Aorta (tissue), 5 donors: ENCODE data around the gene MBP. TPM values are rescaled to one million over a fixed set of nuclear protein-coding genes. Genes with fewer than 3 reads are reported as not detected.

Experiments
- ATAC-seq: fragments of 200-7000 bp; cut with Tn5 transposase; one replicate; pipeline ENCODE4 v1.9.1; 2022; ENCODE audit warnings: moderate library complexity; ENCODE audit not compliant: low FRiP score
- DNase-seq, 2 donors: peaks; one replicate each; pipeline ENCODE4 v3.0.0-alpha.2; 2020
- H3K27ac ChIP-seq, 2 donors: one replicate each; pipeline ENCODE4 v1.5.1; 2013; ENCODE audit warnings: low read length in 2 of 2, mild to moderate bottlenecking in 2 of 2, moderate library complexity in 2 of 2, control low read depth in 1 of 2, inconsistent platforms in 1 of 2, low read depth in 1 of 2
- H3K27me3 ChIP-seq, 2 donors: one replicate each; pipeline ENCODE4 v1.6.1; 2013; ENCODE audit warnings: control low read depth in 1 of 2, low read length in 1 of 2, mild to moderate bottlenecking in 1 of 2, moderate library complexity in 1 of 2; ENCODE audit not compliant: insufficient read depth in 2 of 2, control insufficient read depth in 1 of 2
- H3K36me3 ChIP-seq, 2 donors: one replicate each; pipeline ENCODE4 v1.6.1; 2013; ENCODE audit warnings: control low read depth in 1 of 2, low read length in 1 of 2, mild to moderate bottlenecking in 1 of 2; ENCODE audit not compliant: insufficient read depth in 2 of 2, control insufficient read depth in 1 of 2
- H3K4me1 ChIP-seq, 2 donors: one replicate each; pipeline ENCODE4 v1.6.1; 2013; ENCODE audit warnings: low read length in 2 of 2, control low read depth in 1 of 2, mild to moderate bottlenecking in 1 of 2, moderate library complexity in 1 of 2; ENCODE audit not compliant: insufficient read depth in 2 of 2, control insufficient read depth in 1 of 2
- H3K4me3 ChIP-seq, 2 donors: one replicate each; pipeline ENCODE4 v1.5.1; 2013; ENCODE audit warnings: low read length in 2 of 2, control low read depth in 1 of 2, mild to moderate bottlenecking in 1 of 2
- H3K9me3 ChIP-seq: one replicate; pipeline ENCODE4 v1.6.1; 2013; ENCODE audit warnings: mild to moderate bottlenecking, low read length; ENCODE audit not compliant: control insufficient read depth
- WGBS, 2 donors: extraction: QIAGEN DNeasy Blood & Tissue Kit; methylation state at CpG; one replicate each; pipeline ENCODE4 v1.1.7; 2013; 5-methylcytosine and 5-hydroxymethylcytosine counted together
- intact Hi-C, 2 donors: fragments of 100-400 bp; cut with DNase I; formaldehyde crosslinking; loops; one replicate each; pipeline versions ENCODE4 v1.14.2 to v1.15.0; 2022
- polyA plus RNA-seq, 2 donors: library from polyadenylated mRNA; stranded (reverse); fragments of 200-250 nt; gene quantifications; one replicate each; pipeline ENCODE4 v1.2.3, GENCODE V29; 2013
- total RNA-seq, 2 donors: library from RNA; stranded (reverse); fragmentation: NEBNext Ultra II Directional; extraction: Animal tissue kit (Norgen Biotek cat#: 25700); gene quantifications; one replicate each; pipeline ENCODE4 v1.2.1, GENCODE V29; 2021
- donor health status: healthy with polysubstance abuse.
- donor health status: Bipolar disorder and iron deficiency.
- donor health status: DM: no; HTN: no; CAD: no.
- donor health status: DM: no; HTN: no; CAD: no.
- donor health status: DM: yes; HTN: yes; CAD: no.

The MBP gene
- total and polyA plus RNA-seq, 4 donors = 9.1 to 62.7 (median 26.6) TPM

DNA sequence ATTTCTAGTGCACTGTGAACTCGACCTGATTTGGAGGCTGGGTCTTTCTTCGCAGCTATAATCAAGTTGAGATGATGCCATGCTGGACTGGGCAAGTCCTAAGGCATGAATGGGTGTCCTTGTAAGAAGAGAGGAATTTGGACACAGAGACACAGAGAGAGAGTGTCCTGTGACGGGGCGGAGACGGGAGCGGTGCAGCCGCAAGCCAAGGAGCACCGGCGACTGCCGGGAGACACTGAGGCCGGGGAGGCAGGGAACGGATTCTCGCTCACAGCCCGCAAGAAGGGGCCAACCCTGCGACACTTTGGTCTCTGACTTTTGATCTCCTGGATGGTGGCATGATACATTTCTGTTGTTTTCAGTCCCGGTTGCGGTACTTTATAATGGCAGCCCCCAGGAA is 22.4 kb upstream of the MBP start:
- no peak overlapping the region for H3K4me3 ChIP-seq
- H3K27ac ChIP-seq = no peak overlapping the region
- H3K9me3 ChIP-seq = no peaks in the 10 kb centered on the region
- no peaks in the 10 kb centered on the region for H3K36me3 ChIP-seq
- DNase-seq = no peak
- no peaks in the 10 kb centered on the region for H3K4me1 ChIP-seq
- H3K27me3 ChIP-seq = no peaks in the 10 kb centered on the region
- intact Hi-C loops = no loop called here
- WGBS, 2 donors = 89 to 90% methylated on average over 17 of the region's 17 CpGs
- ATAC-seq = no peak

GRCh38 chr18:77153404-77153803 is 20.8 kb upstream of the MBP start:
- intact Hi-C loops = no loop called here
- WGBS, 2 donors = 59 to 60% methylated on average over 6 of the region's 6 CpGs
- DNase-seq (no peak), ATAC-seq (no peak)
- Histone ChIP-seq H3K36me3 (no peaks in the 10 kb centered on the region), H3K4me3 (no peak overlapping the region), H3K9me3 (no peaks in the 10 kb centered on the region), H3K27me3 (no peaks in the 10 kb centered on the region), H3K4me1 (no peaks in the 10 kb centered on the region), H3K27ac (no peak overlapping the region)

GRCh38 chr18:77151772-77152520 is 19.4 kb upstream of the MBP start:
- DNase-seq = no peak
- intact Hi-C loops = no loop called here
- H3K27me3 ChIP-seq = no peaks in the 10 kb centered on the region
- WGBS, 2 donors = 86 to 87% methylated on average over 22 of the region's 22 CpGs
- ATAC-seq = no peak
- no peaks in the 10 kb centered on the region for H3K4me1 ChIP-seq
- no peak overlapping the region for H3K4me3 ChIP-seq
- H3K9me3 ChIP-seq = no peaks in the 10 kb centered on the region
- no peaks in the 10 kb centered on the region for H3K36me3 ChIP-seq
- no peak overlapping the region for H3K27ac ChIP-seq

GRCh38 chr18:77151033-77151771 is 18.6 kb upstream of the MBP start:
- H3K27me3 ChIP-seq = no peaks in the 10 kb centered on the region
- 86 to 87% methylated on average over 8 of the region's 8 CpGs for WGBS, 2 donors
- no peaks in the 10 kb centered on the region for H3K4me1 ChIP-seq

DNA sequence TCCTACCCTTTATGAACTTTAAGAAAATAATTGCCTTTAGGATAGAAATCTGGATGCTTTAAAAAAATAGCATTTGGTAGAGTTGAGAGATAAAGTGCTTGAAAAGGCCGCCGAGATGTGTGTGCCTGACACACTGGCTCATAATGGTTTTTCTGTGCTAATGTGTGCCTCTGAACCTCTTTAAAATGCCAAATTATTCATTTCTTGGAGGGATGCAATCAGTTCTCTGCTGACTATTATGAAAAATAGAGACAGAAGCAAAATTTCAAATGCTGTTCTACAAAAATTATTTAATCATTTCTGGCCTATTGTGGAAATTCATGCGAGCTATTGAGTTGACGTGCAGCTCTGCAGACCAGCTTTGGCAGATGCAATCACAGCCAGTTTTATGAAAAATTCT is 18.0 kb upstream of the MBP start:
- H3K4me1 ChIP-seq = no peaks in the 10 kb centered on the region
- ATAC-seq = no peak
- no peak overlapping the region for H3K27ac ChIP-seq
- no peaks in the 10 kb centered on the region for H3K27me3 ChIP-seq
- intact Hi-C loops = no loop called here
- H3K36me3 ChIP-seq = no peaks in the 10 kb centered on the region
- no peak overlapping the region for H3K4me3 ChIP-seq
- no peak for DNase-seq
- H3K9me3 ChIP-seq = no peaks in the 10 kb centered on the region
- WGBS, 2 donors = 71 to 75% methylated on average over 4 of the region's 4 CpGs

More at GRCh38 chr18:77151033-77151771, 18.6 kb upstream of the MBP start:
- Histone ChIP-seq H3K9me3 (no peaks in the 10 kb centered on the region), H3K4me3 (no peak overlapping the region), H3K27ac (no peak overlapping the region), H3K36me3 (no peaks in the 10 kb centered on the region)
- ATAC-seq (no peak), DNase-seq (no peak)
- intact Hi-C loops = no loop called here

DNA sequence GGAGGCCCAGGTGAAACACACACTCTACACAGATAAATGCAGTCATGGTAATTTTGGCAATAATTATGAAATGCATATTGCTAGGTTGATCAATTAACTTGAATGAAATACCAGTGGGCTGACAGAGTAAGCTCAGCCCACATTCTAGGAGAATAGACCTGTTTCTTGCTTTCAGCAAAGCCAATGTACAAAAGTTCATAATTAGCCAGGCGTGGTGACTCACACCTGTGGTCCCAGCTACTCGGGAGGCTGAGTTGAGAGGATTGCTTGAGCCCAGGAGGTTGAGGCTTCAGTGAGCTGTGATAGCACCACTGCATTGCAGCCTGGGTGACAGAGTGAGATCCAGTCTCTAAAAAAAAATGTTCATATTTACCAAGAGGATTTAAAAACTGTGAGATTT is 15.7 kb upstream of the MBP start:
- Histone ChIP-seq H3K9me3 (no peaks in the 10 kb centered on the region), H3K27me3 (no peaks in the 10 kb centered on the region), H3K4me3 (no peak overlapping the region), H3K36me3 (no peaks in the 10 kb centered on the region), H3K4me1 (no peaks in the 10 kb centered on the region), H3K27ac (no peak overlapping the region)
- no peak for DNase-seq
- WGBS, 2 donors = 94 to 97% methylated on average over 2 of the region's 2 CpGs
- intact Hi-C loops = no loop called here
- ATAC-seq = no peak

- H3K36me3 ChIP-seq = no peaks in the 10 kb centered on the region
- no peak overlapping the region for H3K4me3 ChIP-seq
- DNase-seq = peak in 1 of 2 donors; percentile 63
- H3K27me3 ChIP-seq = no peaks in the 10 kb centered on the region
- H3K27ac ChIP-seq = no peak overlapping the region
- intact Hi-C loops = no loop called here
- WGBS, 2 donors = 74 to 87% methylated on average over 3 of the region's 3 CpGs
- no peaks in the 10 kb centered on the region for H3K4me1 ChIP-seq
- ATAC-seq = no peak
- no peaks in the 10 kb centered on the region for H3K9me3 ChIP-seq
These were observed 14.9 kb upstream of the MBP start for GRCh38 chr18:77147418-77147852.

DNA sequence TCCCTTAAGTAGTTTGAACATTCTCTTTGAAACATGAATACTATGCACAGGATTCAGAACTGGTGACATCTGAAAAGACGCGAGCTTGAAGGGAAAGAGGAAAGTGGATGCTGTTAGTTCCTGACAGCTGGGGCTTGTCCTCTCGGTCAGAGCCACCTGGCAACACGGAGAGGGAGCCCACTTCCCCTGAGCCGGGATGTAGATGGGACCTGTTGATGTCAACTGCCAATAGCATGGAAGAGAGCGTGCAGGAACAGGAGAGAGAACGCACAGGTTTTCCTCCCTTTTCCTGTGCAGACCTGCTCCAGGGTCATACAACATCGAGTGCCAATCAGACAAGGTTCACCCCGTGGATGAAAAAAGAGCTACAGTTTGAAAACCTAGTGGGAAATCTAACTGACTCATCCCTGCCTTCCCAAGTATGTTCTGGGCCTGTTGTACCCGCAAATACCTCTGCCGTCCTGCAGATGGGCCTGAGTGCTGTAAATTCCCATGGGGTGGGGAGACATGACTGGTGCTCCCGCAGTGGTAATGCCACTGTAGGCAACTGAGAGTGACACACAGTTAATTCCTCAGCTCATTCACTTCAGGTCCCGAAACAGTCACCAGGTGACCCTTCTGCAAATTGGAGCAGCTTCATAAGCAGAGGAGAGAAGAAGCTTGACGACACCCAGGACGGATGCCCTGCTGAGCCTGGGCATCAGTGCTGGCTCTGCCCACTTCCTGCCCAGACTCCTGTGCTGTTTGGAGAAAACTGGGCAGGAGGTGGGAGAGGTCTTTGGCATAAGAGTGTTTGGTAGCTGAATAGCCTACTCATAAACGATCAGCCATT is 13.9 kb upstream of the MBP start:
- DNase-seq (no peak), ATAC-seq (no peak)
- intact Hi-C loops = no loop called here
- H3K27ac ChIP-seq = no peak overlapping the region
- H3K4me1 ChIP-seq = no peaks in the 10 kb centered on the region
- H3K27me3 ChIP-seq = no peaks in the 10 kb centered on the region
- H3K9me3 ChIP-seq = no peaks in the 10 kb centered on the region
- H3K36me3 ChIP-seq = no peaks in the 10 kb centered on the region
- no peak overlapping the region for H3K4me3 ChIP-seq
- 72 to 74% methylated on average over 16 of the region's 16 CpGs for WGBS, 2 donors
